GM12878 (cell line): Measurements from ENCODE around the gene SEMA4A. TPM values are rescaled to one million over a fixed set of nuclear protein-coding genes. Genes with fewer than 3 reads are reported as not detected.

Experiments
- ATAC-seq: fragments of 200-7000 bp; cut with Tn5 transposase; 3 replicates; pipeline ENCODE4 v1.9.1; 2020; ENCODE audit warnings: mild to moderate bottlenecking, moderate library complexity
- BruUV-seq: library from RNA; stranded (reverse); fragments of 400-500 nt; replicated peaks from 2 replicates; lab custom pipeline; 2021; lab: Mats Ljungman, UMichigan
- CTCF ChIA-PET: fragments of 300-600 bp; sonication (Branson Sonifier 250); formaldehyde crosslinking; extraction: SDS; loops from one replicate; lab custom pipeline; 2021; ENCODE audit warnings: inconsistent platforms; lab: Yijun Ruan, JAX
- POLR2A ChIA-PET: fragments of 350-600 bp; formaldehyde crosslinking; extraction: SDS; loops from one replicate; lab custom pipeline; 2021; ENCODE audit warnings: inconsistent platforms; lab: Charles Lee
- RAD21 ChIA-PET: fragments of 300-600 bp; sonication (Branson Sonifier 250); formaldehyde crosslinking; loops from one replicate; lab custom pipeline; 2023; ENCODE audit warnings: antibody characterized with exemption; ENCODE audit not compliant: unreplicated experiment; lab: Charles Lee
- SMC1A ChIA-PET: fragments of 300-600 bp; sonication (Branson Sonifier 250); formaldehyde crosslinking; loops from one replicate; lab custom pipeline; 2023; ENCODE audit not compliant: unreplicated experiment, uncharacterized antibody; lab: Charles Lee
- DNase-seq: peaks from one replicate; pipeline ENCODE4 v3.0.0-alpha.2; 2011; ENCODE audit warnings: low read depth, low spot score
- FAIRE-seq: peaks from 3 replicates; lab custom pipeline; 2011; peaks lifted over from hg19 to GRCh38; lab: Jason Lieb, UNC
- H2AFZ ChIP-seq: 2 replicates; pipeline ENCODE4 v1.6.0; 2011; ENCODE audit warnings: low read depth, low read length, control low read depth; ENCODE audit not compliant: control insufficient read depth
- H3K27ac ChIP-seq: 2 replicates; pipeline ENCODE4 v1.5.1; 2011; ENCODE audit warnings: control low read depth; ENCODE audit not compliant: control insufficient read depth, insufficient read depth
- H3K27me3 ChIP-seq, 2 experiments: replicated peaks in 1 of 2; 2 replicates each; pipeline versions ENCODE4 v1.6.0 to v1.6.1; 2011; ENCODE audit warnings: low read length in 1 of 2; ENCODE audit not compliant: control insufficient read depth in 2 of 2, insufficient read depth in 2 of 2
- H3K36me3 ChIP-seq, 2 experiments: 2 replicates each; pipeline ENCODE4 v1.5.1; 2011; ENCODE audit warnings: low read length in 1 of 2; ENCODE audit not compliant: control insufficient read depth in 2 of 2, insufficient read depth in 2 of 2
- H3K4me1 ChIP-seq: 2 replicates; pipeline ENCODE4 v1.6.1; 2011; ENCODE audit warnings: mild to moderate bottlenecking, low read length, moderate library complexity, mixed read lengths; ENCODE audit not compliant: control insufficient read depth, insufficient read depth
- H3K4me2 ChIP-seq: 2 replicates; pipeline ENCODE4 v1.6.0; 2011; ENCODE audit warnings: control low read depth; ENCODE audit not compliant: control insufficient read depth, insufficient read depth
- H3K4me3 ChIP-seq: fragments of 200-600 bp; sonication (generic); 2 replicates; pipeline ENCODE4 v1.5.1; 2016
- H3K79me2 ChIP-seq: 2 replicates; pipeline ENCODE4 v1.6.0; 2011; ENCODE audit warnings: low read length; ENCODE audit not compliant: control insufficient read depth, insufficient read depth
- H3K9ac ChIP-seq: 2 replicates; pipeline ENCODE4 v1.8.0; 2011; ENCODE audit warnings: low read length, control low read depth, mixed read lengths; ENCODE audit not compliant: control insufficient read depth, insufficient read depth
- H3K9me3 ChIP-seq: replicated peaks from 3 replicates; pipeline ENCODE4 v1.5.1; 2011; ENCODE audit warnings: mild to moderate bottlenecking, low read length; ENCODE audit not compliant: control insufficient read depth, insufficient read depth
- H4K20me1 ChIP-seq: 2 replicates; pipeline ENCODE4 v1.6.0; 2011; ENCODE audit not compliant: control insufficient read depth, insufficient read depth
- BACH1 ChIP-seq: fragments of 450-650 bp; IDR thresholded peaks from 2 replicates; pipeline ENCODE4 v1.6.1; 2017; ENCODE audit warnings: mild to moderate bottlenecking, borderline replicate concordance
- ESRRA ChIP-seq: IDR thresholded peaks from 2 replicates; pipeline ENCODE4 v1.6.1; 2012; ENCODE audit warnings: mild to moderate bottlenecking, low read length, improper control_type of control experiment
- IRF4 ChIP-seq: IDR thresholded peaks from 2 replicates; pipeline ENCODE4 v1.6.1; 2011; ENCODE audit warnings: low read depth, low read length
- NBN ChIP-seq: fragments of 450-650 bp; IDR thresholded peaks from 2 replicates; pipeline ENCODE4 v1.6.1; 2016
- NR2C1 ChIP-seq: fragments of 450-650 bp; IDR thresholded peaks from 2 replicates; pipeline ENCODE4 v1.6.1; 2017; ENCODE audit warnings: antibody characterized with exemption, mild to moderate bottlenecking, moderate library complexity
- POLR2A ChIP-seq: IDR thresholded peaks from 2 replicates; pipeline ENCODE4 v1.6.1; 2011; ENCODE audit warnings: low read depth, mild to moderate bottlenecking, low read length
- POLR2AphosphoS2 ChIP-seq: IDR thresholded peaks from 2 replicates; pipeline ENCODE4 v1.6.1; 2011; ENCODE audit warnings: low read depth, mild to moderate bottlenecking, low read length, improper control_type of control experiment, moderate library complexity
- RBBP5 ChIP-seq: fragments of 200-600 bp; sonication (generic); conservative IDR thresholded peaks from 2 replicates; pipeline ENCODE4 v1.6.1; 2016
- SMAD5 ChIP-seq: IDR thresholded peaks from 2 replicates; pipeline ENCODE4 v1.6.1; 2016; ENCODE audit warnings: antibody characterized with exemption, low read depth
- TAF1 ChIP-seq: IDR thresholded peaks from 2 replicates; pipeline ENCODE4 v1.6.1; 2011; ENCODE audit warnings: mild to moderate bottlenecking, low read depth, low read length, borderline replicate concordance
- TARDBP ChIP-seq: IDR thresholded peaks from 2 replicates; pipeline ENCODE4 v1.6.1; 2016; ENCODE audit warnings: borderline replicate concordance
- YY1 ChIP-seq: IDR thresholded peaks from 2 replicates; pipeline ENCODE4 v1.6.1; 2011; ENCODE audit warnings: low read depth, mild to moderate bottlenecking, low read length
- WGBS: methylation state at CpG from one replicate; pipeline ENCODE4 v1.1.6; 2016; ENCODE audit warnings: low lambda C conversion rate; ENCODE audit not compliant: insufficient replicate concordance, insufficient coverage; ENCODE audit errors: missing lambda C conversion rate; 5-methylcytosine and 5-hydroxymethylcytosine counted together
- in situ Hi-C: fragments of 300-500 bp; cut with MboI; formaldehyde crosslinking; loops from 9 replicates; pipeline ENCODE4 v1.14.3; 2018; ENCODE audit warnings: mixed read lengths
- intact Hi-C: fragments of 100-400 bp; cut with micrococcal nuclease; formaldehyde crosslinking; loops from one replicate; pipeline ENCODE4 v1.14.2; 2022; ENCODE audit not compliant: unreplicated experiment
- polyA plus RNA-seq, 11 experiments: library from polyadenylated mRNA; depleted of rRNA in 4 of 11; unstranded in 6 of 11; stranded (reverse) in 5 of 11; fragments of >200 nt; fragmentation: Nextera tagmentation in 4 of 11; fragmentation: Illumina TruSeq in 1 of 11; extraction: Ambion mirVana in 4 of 11; extraction: Trizol in 1 of 11; gene quantifications; 1 replicate in 1 of 11; 2 replicates in 10 of 11; pipeline versions ENCODE4 v1.2.1 to v1.2.3, GENCODE V29; 2011 to 2016; ENCODE audit warnings: inconsistent platforms in 2 of 11, missing spikeins in 2 of 11, low read depth in 1 of 11
- total RNA-seq, 4 experiments: library from RNA; depleted of rRNA in 3 of 4; stranded (reverse); fragments of >200 nt in 3 of 4; fragmentation: Illumina TruSeq in 1 of 4; extraction: Trizol in 1 of 4; gene quantifications; 2 replicates each; pipeline versions ENCODE4 v1.2.1 to v1.2.3, GENCODE V29; 2013 to 2021
- TF ChIP-seq, protein P1 (sequence below): IDR thresholded peaks from 2 replicates; pipeline ENCODE4 v1.6.1; 2012; ENCODE audit warnings: improper control_type of control experiment, low read depth, low read length; ENCODE audit not compliant: insufficient replicate concordance

The SEMA4A gene
- total and polyA plus RNA-seq, 10 of the 15 experiments (the other 5 are each of a cell fraction or from before 2014, with no cell fraction given) = 2.6 to 64.2 (median 32.8) TPM

DNA sequence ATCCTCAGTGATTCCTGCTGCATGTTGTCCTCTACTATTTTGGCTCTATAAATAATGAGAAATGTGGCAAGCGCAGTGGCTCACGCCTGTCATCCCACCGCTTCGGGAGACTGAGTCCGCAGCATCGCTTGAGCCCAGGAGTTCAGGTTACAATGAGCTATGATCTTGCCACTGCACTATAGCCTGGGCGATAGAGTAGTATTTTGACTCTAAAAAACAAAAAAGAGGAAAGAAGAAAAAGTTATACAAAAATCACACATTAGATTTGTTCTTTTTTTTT lies 39.8 kb downstream of the SEMA4A start (continued):
- TF ChIP-seq RBBP5 (no peak), ESRRA (no peak), NR2C1 (no peak)

DNA sequence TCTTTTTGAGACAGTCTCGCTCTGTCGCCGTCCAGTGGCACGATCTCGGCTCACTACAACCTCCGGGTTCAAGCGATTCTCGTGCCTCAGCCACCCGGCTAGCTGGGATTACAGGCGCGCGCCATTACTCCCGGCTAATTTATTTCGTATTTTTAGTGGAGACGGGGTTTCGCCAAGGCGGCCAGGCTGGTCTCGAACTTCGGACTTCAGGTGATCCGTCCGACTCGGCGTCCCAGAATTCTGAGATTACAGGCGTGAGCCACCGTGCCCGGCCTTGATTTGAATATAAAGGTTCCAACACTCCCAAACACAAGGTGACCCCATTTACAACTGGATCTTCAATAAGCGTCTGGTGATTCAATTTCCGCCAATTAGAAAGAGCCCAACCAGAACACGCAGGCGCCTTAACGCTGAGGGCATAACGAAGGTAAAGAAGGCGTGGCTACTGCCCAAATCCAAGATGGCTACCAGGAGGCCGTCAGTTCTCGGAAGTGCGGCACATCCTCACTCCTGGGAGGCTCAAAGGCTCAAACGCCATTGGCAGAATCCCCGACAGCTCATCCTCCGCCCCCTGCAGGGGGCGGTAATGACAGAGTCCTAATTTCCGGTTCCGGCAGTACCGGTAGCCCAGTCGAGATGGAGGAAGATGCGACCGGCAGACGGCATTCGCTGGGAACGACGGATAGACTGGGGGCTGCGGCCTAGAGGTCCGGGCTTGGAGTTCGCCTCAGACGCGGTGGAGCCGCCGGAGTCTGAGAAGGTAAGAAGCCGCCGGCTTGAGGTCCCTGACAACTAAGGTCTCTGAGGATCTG lies 40.3 kb downstream of the SEMA4A start, which contains the start of gene SLC25A44:
SLC25A44 (plus strand) TSS at position 617 of the 812 bp plus-strand sequence. CDS start 5,744 bp downstream, outside the sequence.
- Histone ChIP-seq H3K79me2 (peaks cover 50% of the 10 kb centered on the region), H3K9ac (peak within 1 kb of the TSS; percentile 91), H3K27me3 (no peaks in the 10 kb centered on the region), H4K20me1 (no peaks in the 10 kb centered on the region), H3K4me1 (peaks cover 6% of the 10 kb centered on the region), H3K4me2 (peak within 1 kb of the TSS; percentile 95), H3K36me3 (no peaks in the 10 kb centered on the region; a peak in 3 of 4 replicates), H2AFZ (peak within 1 kb of the TSS; percentile 85), H3K9me3 (no peaks in the 10 kb centered on the region), H3K27ac (peak within 1 kb of the TSS; percentile 87), H3K4me3 (peak within 1 kb of the TSS; percentile 100)
- no TSS peak for BruUV-seq
- ATAC-seq (peak; percentile 96), FAIRE-seq (peak; percentile 96), DNase-seq (peak; percentile 100)
- intact Hi-C loops = no loop called here
- 2% methylated on average over 59 of the region's 59 CpGs for WGBS
- ChIA-PET RAD21 (interaction anchor here (0.6 to 4.7 kb wide), 12 partner anchors 13 to 47 kb away, joined by 3 to 44 read pairs (median 4); partner anchors contain the start of genes PMF1 and SEMA4A), POLR2A (interaction anchor here (0.6 to 11.8 kb wide), 11 partner anchors 10 to 314 kb away, joined by 3 to 158 read pairs (median 4); partner anchors contain the start of genes PMF1, SEMA4A and SMG5), SMC1A (interaction anchor here (1.0 to 4.6 kb wide), 7 partner anchors 18 to 44 kb away, joined by 3 to 26 read pairs (median 6); partner anchors contain the start of gene PMF1), CTCF (interaction anchor here (0.5 to 2.2 kb wide), 13 partner anchors 19 to 1061 kb away, joined by 3 to 21 read pairs (median 4); partner anchors contain the start of genes PMF1 and SMG5)
- in situ Hi-C loops = no loop called here
- no peak for TF ChIP-seq BACH1
- peak; percentile 35; the same call in 1 of the 2 replicates for TF ChIP-seq SMAD5
- TF ChIP-seq POLR2A = peak; percentile 89
- TF ChIP-seq POLR2AphosphoS2 = peak; percentile 51; the same call in 1 of the 2 replicates
- TF ChIP-seq YY1 = peak; percentile 99
- 0 out of 2 replicates have a peak, but pooled peaks have one; percentile 22 for TF ChIP-seq IRF4
- TF ChIP-seq NBN = peak; percentile 51; the same call in 1 of the 2 replicates
- peak; percentile 70 for TF ChIP-seq TAF1
- no peak for TF ChIP-seq TARDBP
- TF ChIP-seq, protein P1, sequence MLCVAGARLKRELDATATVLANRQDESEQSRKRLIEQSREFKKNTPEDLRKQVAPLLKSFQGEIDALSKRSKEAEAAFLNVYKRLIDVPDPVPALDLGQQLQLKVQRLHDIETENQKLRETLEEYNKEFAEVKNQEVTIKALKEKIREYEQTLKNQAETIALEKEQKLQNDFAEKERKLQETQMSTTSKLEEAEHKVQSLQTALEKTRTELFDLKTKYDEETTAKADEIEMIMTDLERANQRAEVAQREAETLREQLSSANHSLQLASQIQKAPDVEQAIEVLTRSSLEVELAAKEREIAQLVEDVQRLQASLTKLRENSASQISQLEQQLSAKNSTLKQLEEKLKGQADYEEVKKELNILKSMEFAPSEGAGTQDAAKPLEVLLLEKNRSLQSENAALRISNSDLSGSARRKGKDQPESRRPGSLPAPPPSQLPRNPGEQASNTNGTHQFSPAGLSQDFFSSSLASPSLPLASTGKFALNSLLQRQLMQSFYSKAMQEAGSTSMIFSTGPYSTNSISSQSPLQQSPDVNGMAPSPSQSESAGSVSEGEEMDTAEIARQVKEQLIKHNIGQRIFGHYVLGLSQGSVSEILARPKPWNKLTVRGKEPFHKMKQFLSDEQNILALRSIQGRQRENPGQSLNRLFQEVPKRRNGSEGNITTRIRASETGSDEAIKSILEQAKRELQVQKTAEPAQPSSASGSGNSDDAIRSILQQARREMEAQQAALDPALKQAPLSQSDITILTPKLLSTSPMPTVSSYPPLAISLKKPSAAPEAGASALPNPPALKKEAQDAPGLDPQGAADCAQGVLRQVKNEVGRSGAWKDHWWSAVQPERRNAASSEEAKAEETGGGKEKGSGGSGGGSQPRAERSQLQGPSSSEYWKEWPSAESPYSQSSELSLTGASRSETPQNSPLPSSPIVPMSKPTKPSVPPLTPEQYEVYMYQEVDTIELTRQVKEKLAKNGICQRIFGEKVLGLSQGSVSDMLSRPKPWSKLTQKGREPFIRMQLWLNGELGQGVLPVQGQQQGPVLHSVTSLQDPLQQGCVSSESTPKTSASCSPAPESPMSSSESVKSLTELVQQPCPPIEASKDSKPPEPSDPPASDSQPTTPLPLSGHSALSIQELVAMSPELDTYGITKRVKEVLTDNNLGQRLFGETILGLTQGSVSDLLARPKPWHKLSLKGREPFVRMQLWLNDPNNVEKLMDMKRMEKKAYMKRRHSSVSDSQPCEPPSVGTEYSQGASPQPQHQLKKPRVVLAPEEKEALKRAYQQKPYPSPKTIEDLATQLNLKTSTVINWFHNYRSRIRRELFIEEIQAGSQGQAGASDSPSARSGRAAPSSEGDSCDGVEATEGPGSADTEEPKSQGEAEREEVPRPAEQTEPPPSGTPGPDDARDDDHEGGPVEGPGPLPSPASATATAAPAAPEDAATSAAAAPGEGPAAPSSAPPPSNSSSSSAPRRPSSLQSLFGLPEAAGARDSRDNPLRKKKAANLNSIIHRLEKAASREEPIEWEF = no peak
